K562 (cell line): Measurements from ENCODE around the gene MAGEA9B. TPM values are rescaled to one million over a fixed set of nuclear protein-coding genes. Genes with fewer than 3 reads are reported as not detected.

ENCODE experiments used
- BDP1 ChIP-seq: IDR thresholded peaks from 3 replicates; pipeline ENCODE4 v1.6.1; 2011; ENCODE audit not compliant: insufficient read length, insufficient read depth
- CHAMP1 ChIP-seq: fragments of 450-650 bp; IDR thresholded peaks from 2 replicates; pipeline ENCODE4 v1.6.1; 2016; ENCODE audit warnings: mild to moderate bottlenecking
- CXXC5 ChIP-seq: fragments of 250-450 bp; sonication (Bioruptor Pico); IDR thresholded peaks from 2 replicates; pipeline ENCODE4 v1.8.0; 2022; ENCODE audit warnings: inconsistent platforms, mild to moderate bottlenecking, moderate library complexity
- DIDO1 ChIP-seq: fragments of 450-650 bp; IDR thresholded peaks from 2 replicates; pipeline ENCODE4 v1.6.1; 2016; ENCODE audit warnings: low read depth, missing biosample characterization, missing genetic modification characterization
- E2F3 ChIP-seq: fragments of 250-450 bp; sonication (Bioruptor Pico); IDR thresholded peaks from 2 replicates; pipeline ENCODE4 v1.4.0; 2020; ENCODE audit warnings: mild to moderate bottlenecking
- ELF1 ChIP-seq: fragments of 200-800 bp; sonication (Bioruptor generic); IDR thresholded peaks from 2 replicates; pipeline ENCODE4 v1.6.1; 2016; ENCODE audit warnings: missing genetic modification characterization, missing compliant biosample characterization
- ELF4 ChIP-seq: fragments of 450-650 bp; formaldehyde crosslinking; IDR thresholded peaks from 2 replicates; pipeline ENCODE4 v1.4.0; 2022; ENCODE audit warnings: missing genetic modification characterization
- GMEB1 ChIP-seq: fragments of 250-450 bp; sonication (Bioruptor Pico); IDR thresholded peaks from 2 replicates; pipeline ENCODE4 v1.4.0; 2020; ENCODE audit warnings: mild to moderate bottlenecking
- HDAC1 ChIP-seq, 2 experiments: fragments of 450-650 bp; IDR thresholded peaks; 2 replicates each; pipeline ENCODE4 v1.6.1; 2016 to 2017; ENCODE audit warnings: inconsistent platforms in 1 of 2, mild to moderate bottlenecking in 1 of 2, moderate library complexity in 1 of 2
- MAX ChIP-seq: sonication (generic); formaldehyde crosslinking; IDR thresholded peaks from 2 replicates; pipeline ENCODE4 v1.9.0; 2022; ENCODE audit warnings: mild to moderate bottlenecking, missing genetic modification reagents
- MYBL2 ChIP-seq, 2 experiments: fragments of 450-650 bp in 1 of 2; sonication (generic) in 1 of 2; formaldehyde crosslinking in 1 of 2; IDR thresholded peaks; 2 replicates each; pipeline versions ENCODE4 v1.6.1 to v1.8.1; 2017 to 2022; ENCODE audit warnings: borderline replicate concordance in 1 of 2, inconsistent platforms in 1 of 2, low read depth in 1 of 2, mild to moderate bottlenecking in 1 of 2, missing genetic modification reagents in 1 of 2, moderate library complexity in 1 of 2
- NFATC3 ChIP-seq: fragments of 450-650 bp; IDR thresholded peaks from 2 replicates; pipeline ENCODE4 v1.6.1; 2017; ENCODE audit warnings: mild to moderate bottlenecking
- NR2F6 ChIP-seq: fragments of 450-650 bp; formaldehyde crosslinking; IDR thresholded peaks from 2 replicates; pipeline ENCODE4 v1.4.0; 2020; ENCODE audit warnings: mild to moderate bottlenecking
- POLR2A ChIP-seq: fragments of 450-650 bp; conservative IDR thresholded peaks from 2 replicates; pipeline ENCODE4 v1.6.1; 2016
- RBM15 ChIP-seq: fragments of 200-400 bp; formaldehyde crosslinking; IDR thresholded peaks from 2 replicates; pipeline ENCODE4 v1.6.1; 2018; ENCODE audit warnings: mild to moderate bottlenecking, low read length, moderate library complexity; ENCODE audit not compliant: insufficient read depth
- RFX1 ChIP-seq: fragments of 450-650 bp; IDR thresholded peaks from 2 replicates; pipeline ENCODE4 v1.6.1; 2016; ENCODE audit warnings: mild to moderate bottlenecking, moderate library complexity
- XRCC5 ChIP-seq: fragments of 200-400 bp; formaldehyde crosslinking; IDR thresholded peaks from 2 replicates; pipeline ENCODE4 v1.6.1; 2017; ENCODE audit warnings: low read depth, mild to moderate bottlenecking, low read length
- ZBTB2 ChIP-seq: fragments of 450-650 bp; IDR thresholded peaks from 2 replicates; pipeline ENCODE4 v1.6.1; 2016; ENCODE audit warnings: antibody characterized with exemption
- polyA plus RNA-seq, 8 experiments: library from polyadenylated mRNA; depleted of rRNA in 4 of 8; stranded (reverse) in 5 of 8; unstranded in 3 of 8; fragments of >200 nt; fragmentation: Nextera tagmentation in 2 of 8; fragmentation: Illumina TruSeq in 1 of 8; extraction: Ambion mirVana in 2 of 8; extraction: Trizol in 1 of 8; gene quantifications; 2 replicates each; pipeline versions ENCODE4 v1.2.1 to v1.2.3, GENCODE V29; 2011 to 2014; ENCODE audit warnings: inconsistent platforms in 1 of 8, missing spikeins in 1 of 8
- total RNA-seq, 7 experiments: library from RNA; depleted of rRNA in 6 of 7; stranded (reverse); fragments of >200 nt in 6 of 7; fragmentation: Illumina TruSeq in 2 of 7; extraction: Trizol in 2 of 7; gene quantifications; 2 replicates each; pipeline versions ENCODE4 v1.2.1 to v1.2.3, GENCODE V29; 2011 to 2021; ENCODE audit warnings: low replicate concordance in 1 of 7
- TF ChIP-seq, protein P1 (sequence below): sonication (generic); formaldehyde crosslinking; IDR thresholded peaks from 2 replicates; pipeline ENCODE4 v1.8.0; 2022; ENCODE audit warnings: mild to moderate bottlenecking, missing genetic modification reagents

The MAGEA9B gene
- total and polyA plus RNA-seq, 9 of the 15 experiments (the other 6 are each of a cell fraction or from before 2014, with no cell fraction given), result 11.2 to 31.2 (median 14.1) TPM

- TF ChIP-seq ZBTB2 (peak; percentile 100), MAX (CRISPR knock-in tag) (peak; percentile 58), ELF1 (peak; percentile 67; the same call in 1 of the 2 replicates), ELF4 (CRISPR knock-in tag) (no peak), E2F3 (CRISPR knock-in tag) (no peak), DIDO1 (tag) (0 out of 2 replicates have a peak, but pooled peaks have one; percentile 38), CHAMP1 (no peak), NR2F6 (no peak), RFX1 (peak; percentile 93), HDAC1 (IDR thresholded peaks at IDR 0.05) (peak in 1 of 2 experiments; percentile 80; a peak in 1 of 4 replicates), POLR2A (peak; percentile 69), BDP1 (no peak), CXXC5 (CRISPR knock-in tag) (peak; percentile 92), NFATC3 (no peak), XRCC5 (no peak), MYBL2 (IDR thresholded peaks at IDR 0.05; ENCODE audit: low read depth) (no peak), MYBL2 (CRISPR knock-in tag; IDR thresholded peaks at IDR 0.05; ENCODE audit: borderline replicate concordance) (no peak), RBM15 (no peak), GMEB1 (CRISPR knock-in tag) (peak; percentile 99)
- TF ChIP-seq, protein P1, sequence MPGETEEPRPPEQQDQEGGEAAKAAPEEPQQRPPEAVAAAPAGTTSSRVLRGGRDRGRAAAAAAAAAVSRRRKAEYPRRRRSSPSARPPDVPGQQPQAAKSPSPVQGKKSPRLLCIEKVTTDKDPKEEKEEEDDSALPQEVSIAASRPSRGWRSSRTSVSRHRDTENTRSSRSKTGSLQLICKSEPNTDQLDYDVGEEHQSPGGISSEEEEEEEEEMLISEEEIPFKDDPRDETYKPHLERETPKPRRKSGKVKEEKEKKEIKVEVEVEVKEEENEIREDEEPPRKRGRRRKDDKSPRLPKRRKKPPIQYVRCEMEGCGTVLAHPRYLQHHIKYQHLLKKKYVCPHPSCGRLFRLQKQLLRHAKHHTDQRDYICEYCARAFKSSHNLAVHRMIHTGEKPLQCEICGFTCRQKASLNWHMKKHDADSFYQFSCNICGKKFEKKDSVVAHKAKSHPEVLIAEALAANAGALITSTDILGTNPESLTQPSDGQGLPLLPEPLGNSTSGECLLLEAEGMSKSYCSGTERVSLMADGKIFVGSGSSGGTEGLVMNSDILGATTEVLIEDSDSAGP (CRISPR knock-in tag), result 0 out of 2 replicates have a peak, but pooled peaks have one; percentile 20
Measured at GRCh38 chrX:149540621-149541520, 46.4 kb downstream of the MAGEA9B start, which contains the start of gene EOLA1 (continued).
